Kidney epithelial cell (primary cell): ENCODE measurements around the gene ZNF823. TPM values are rescaled to one million over a fixed set of nuclear protein-coding genes. Genes with fewer than 3 reads are reported as not detected.

Source experiments
- DNase-seq: peaks from one replicate; pipeline ENCODE4 v3.0.0-alpha.2; 2010; ENCODE audit warnings: low read depth
- H3K27me3 ChIP-seq: 2 replicates; pipeline ENCODE4 v1.6.0; 2011; ENCODE audit warnings: low read length; ENCODE audit not compliant: control insufficient read depth, insufficient read depth
- H3K36me3 ChIP-seq: 2 replicates; pipeline ENCODE4 v1.5.1; 2011; ENCODE audit warnings: low read length; ENCODE audit not compliant: control insufficient read depth, insufficient read depth
- H3K4me3 ChIP-seq: 2 replicates; pipeline ENCODE4 v1.5.1; 2011; ENCODE audit warnings: low read depth, mild to moderate bottlenecking, control low read depth, low read length
- CTCF ChIP-seq: IDR thresholded peaks from 2 replicates; pipeline ENCODE4 v1.5.1; 2011; ENCODE audit warnings: mild to moderate bottlenecking, moderate library complexity, low read length, control low read depth, inconsistent platforms; ENCODE audit not compliant: insufficient read depth, poor library complexity, severe bottlenecking
- total RNA-seq: library from RNA; depleted of rRNA; stranded (reverse); fragments of >200 nt; gene quantifications from 2 replicates; pipeline ENCODE4 v1.2.3, GENCODE V29; 2015

The ZNF823 gene
- total RNA-seq, 1 donor from 2014 or later = 6.0 TPM

GRCh38 chr19:11693505-11694499, 44.9 kb downstream of the ZNF823 start:
- Histone ChIP-seq H3K36me3 (no peaks in the 10 kb centered on the region), H3K4me3 (peak overlapping the region; percentile 61), H3K27me3 (no peaks in the 10 kb centered on the region)
- no peak for TF ChIP-seq CTCF
- no peak for DNase-seq

- Histone ChIP-seq H3K27me3 (no peaks in the 10 kb centered on the region), H3K36me3 (no peaks in the 10 kb centered on the region), H3K4me3 (no peak overlapping the region)
- DNase-seq = no peak
- no peak for TF ChIP-seq CTCF
These were observed 46.5 kb downstream of the ZNF823 start for GRCh38 chr19:11692127-11692790.

DNA sequence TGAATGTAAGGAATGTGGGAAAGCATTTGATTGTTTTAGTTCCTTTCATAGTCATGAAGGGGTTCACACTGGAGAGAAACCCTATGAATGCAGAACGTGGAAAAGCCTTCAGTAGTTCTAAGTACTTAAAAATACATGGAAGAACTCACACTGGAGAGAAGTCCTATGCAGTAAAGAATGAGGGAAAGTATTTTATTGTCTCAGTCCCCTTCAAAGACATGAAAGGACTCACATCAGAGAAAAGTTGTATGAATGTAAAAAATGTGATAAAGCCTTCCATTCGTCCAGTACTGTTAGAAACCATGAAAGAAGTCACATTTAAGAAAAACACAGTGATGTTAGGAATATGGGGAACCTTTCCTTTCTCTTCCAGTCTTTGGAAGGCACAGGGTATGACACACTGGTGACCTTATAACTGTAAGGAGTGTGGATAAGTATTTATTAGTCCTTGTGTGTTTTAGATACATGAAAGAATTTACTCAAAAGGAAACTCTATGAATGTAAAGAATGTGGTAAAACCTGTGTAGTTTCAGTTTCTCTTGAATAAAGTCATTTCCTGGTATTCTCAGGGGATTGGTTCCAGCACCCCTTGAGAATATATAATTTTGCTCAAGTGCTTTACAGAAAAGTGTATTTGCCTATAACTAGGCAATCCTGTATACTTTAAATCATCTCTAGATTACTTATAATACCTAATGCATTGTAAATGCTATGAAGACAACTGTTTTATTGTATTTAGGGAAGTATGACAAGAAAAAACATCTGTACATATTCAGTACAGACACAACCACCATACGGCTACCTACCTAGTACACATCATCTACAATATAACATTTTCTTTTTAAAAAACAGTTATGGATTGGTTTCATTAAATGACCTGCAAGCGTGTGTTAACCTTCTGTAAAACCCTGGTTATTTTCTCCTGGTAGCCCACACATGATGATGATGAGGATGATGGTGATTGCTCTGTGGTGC, 52.8 kb downstream of the ZNF823 start:
- Histone ChIP-seq H3K36me3 (no peaks in the 10 kb centered on the region), H3K4me3 (no peak overlapping the region), H3K27me3 (no peaks in the 10 kb centered on the region)
- no peak for DNase-seq
- no peak for TF ChIP-seq CTCF

GRCh38 chr19:11684987-11685675, 53.6 kb downstream of the ZNF823 start:
- Histone ChIP-seq H3K36me3 (no peaks in the 10 kb centered on the region), H3K4me3 (no peak overlapping the region), H3K27me3 (no peaks in the 10 kb centered on the region)
- DNase-seq = no peak
- TF ChIP-seq CTCF = no peak

DNA sequence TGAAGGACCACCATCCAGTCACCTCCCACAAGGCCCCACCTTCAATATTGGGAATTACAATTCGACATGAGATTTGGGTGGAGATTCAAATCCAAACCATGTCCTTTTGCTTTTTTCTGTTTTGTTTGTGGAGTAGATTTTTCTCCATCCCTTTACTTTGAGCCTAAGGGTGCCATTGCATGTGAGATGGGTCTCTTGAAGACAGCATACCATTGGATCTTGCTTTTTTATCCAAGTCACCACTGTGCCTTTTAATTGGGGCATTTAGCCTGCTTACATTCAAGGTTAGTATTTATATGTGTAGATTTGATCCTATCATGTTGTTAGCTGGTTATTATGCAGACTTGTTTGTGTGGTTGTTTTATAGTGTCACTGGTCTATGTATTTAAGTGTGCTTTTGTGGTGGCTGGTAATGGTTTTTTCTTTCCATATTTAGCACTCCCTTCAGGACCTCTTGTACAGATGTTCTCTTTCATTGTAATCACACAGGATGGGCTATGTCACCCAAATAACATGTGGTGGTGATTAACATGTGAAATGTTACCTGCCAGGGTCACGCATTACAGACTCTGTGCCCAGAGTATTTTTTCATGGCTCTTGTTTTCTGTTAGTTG, 58.0 kb downstream of the ZNF823 start:
- no peak for TF ChIP-seq CTCF
- DNase-seq = no peak
- no peaks in the 10 kb centered on the region for H3K27me3 ChIP-seq
- H3K36me3 ChIP-seq = no peaks in the 10 kb centered on the region
- H3K4me3 ChIP-seq = no peak overlapping the region
